ENCODE data around the gene CCNF.

GRCh38 chr16:2477327-2477726, 48.1 kb downstream of the CCNF start:
- TF ChIP-seq SUZ12 (IDR thresholded peaks at IDR 0.05) = no peak
- no peak for TF ChIP-seq ZNF384 (IDR thresholded peaks at IDR 0.05)
- TF ChIP-seq FOXA1 (IDR thresholded peaks at IDR 0.05) = no peak
- no peak for TF ChIP-seq SP1 (IDR thresholded peaks at IDR 0.05)
- TF ChIP-seq FOXM1 (IDR thresholded peaks at IDR 0.05; ENCODE audit: borderline replicate concordance) = no peak
- TF ChIP-seq ELF4 (IDR thresholded peaks at IDR 0.05) = no peak
- no peak for TF ChIP-seq LEF1 (IDR thresholded peaks at IDR 0.05; ENCODE audit: borderline replicate concordance)
